A204.1 (cell line): ENCODE results near the gene PLAAT5.
"Not testable (repeated sequence)": the region's sequence is repeated elsewhere in the genome, so short reads cannot be mapped to it uniquely, and the experiment has no call there.

Experiments used
- FAIRE-seq: peaks from 2 replicates; lab custom pipeline; 2012; peaks lifted over from hg19 to GRCh38; lab: Jason Lieb, UNC

PLAAT5 gene

DNA sequence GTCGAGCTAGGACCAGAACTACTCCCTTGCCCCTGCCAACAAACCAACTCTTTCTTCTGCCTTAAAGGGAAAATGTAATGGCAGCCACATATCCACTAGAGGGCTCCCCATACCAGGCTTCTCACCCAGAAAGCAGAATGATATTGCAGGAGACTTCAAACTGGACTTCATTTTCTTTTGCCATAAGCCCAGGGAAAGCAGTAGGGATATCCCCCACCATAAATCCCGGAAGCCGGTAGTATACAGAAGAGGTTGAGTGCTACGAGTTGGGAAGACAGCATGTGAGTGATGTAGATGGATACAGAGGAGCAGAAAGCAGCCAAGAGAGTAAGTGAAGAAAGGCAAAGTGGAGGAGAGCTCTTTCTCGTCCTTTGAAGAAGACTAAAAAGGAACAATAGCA is 12.1 kb downstream of the PLAAT5 start:
- FAIRE-seq: peak; percentile 87

DNA sequence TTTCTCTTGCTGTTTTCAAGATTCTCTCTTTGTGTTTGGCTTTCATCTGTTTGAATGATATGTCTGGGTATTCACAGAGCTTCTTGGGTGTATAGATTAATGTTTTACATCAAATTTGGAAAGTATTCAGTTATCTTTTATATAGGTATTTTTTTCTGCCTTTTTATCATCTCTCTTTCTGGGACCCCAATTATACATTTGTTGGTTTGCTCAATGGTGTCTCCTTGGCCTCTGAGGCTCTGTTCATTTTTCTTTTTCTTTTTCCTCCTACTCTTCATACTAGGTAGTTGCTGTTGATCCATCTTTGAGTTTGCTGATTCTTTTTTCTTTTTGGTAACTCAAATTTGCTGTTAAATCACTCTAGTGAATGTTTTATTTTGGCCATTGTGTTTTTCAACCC is 14.3 kb downstream of the PLAAT5 start:
- no peak for FAIRE-seq

DNA sequence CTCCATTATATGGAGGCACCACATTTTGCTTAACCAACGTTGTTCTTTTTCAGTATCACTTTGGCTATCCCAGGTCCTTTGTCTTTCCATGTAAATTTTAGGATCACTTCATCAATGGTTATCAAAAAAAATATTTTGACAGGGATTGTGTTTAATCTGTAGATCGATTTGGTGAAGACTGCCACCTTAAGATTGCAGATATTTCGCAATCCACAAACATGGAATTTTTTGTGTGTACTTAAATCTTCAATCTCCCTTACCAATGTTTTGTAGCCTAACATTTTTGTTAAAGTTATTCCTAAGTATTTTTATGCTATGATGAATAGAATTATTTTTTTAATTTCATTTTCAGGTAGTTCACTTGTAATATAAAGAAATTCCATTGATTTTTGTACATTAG is 18.6 kb downstream of the PLAAT5 start:
- FAIRE-seq: no peak

DNA sequence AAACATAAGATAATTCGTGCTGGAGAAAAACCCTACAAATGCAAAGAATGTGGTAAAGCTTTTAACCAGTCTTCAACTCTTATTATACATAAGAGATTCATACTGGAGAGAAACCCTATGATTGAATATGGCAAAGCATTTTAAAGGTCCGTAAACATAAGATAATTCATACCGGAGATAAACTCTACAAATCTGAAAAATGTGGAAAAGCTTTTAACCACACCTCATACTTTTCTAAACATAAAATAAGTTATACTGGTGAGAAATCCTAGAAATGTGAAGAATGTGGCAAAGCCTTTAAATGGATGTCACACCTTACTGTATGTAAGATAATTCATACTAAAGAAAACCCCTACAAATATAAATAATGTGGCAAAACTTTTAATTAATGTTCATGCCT is 20.7 kb downstream of the PLAAT5 start:
- FAIRE-seq: no peak

DNA sequence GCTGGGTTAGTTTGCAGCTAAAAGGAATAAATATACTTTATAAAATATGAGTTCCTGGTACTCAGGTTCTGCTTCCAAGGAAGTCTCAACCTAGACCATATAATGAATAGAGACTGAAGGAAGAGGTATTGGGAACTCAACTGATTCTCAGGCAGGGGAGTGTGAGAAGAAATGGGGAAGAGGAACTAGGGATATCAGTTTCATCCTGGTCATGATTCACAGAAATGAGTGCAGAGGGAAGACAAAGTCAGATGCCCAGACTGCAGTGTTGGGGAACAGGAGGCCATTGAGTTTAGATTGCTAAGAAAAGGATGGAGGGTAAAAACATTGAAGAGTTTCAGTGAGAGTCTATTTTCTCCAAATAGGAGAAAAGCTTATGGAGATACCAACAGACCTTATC is 28.8 kb downstream of the PLAAT5 start:
- FAIRE-seq: no peak

DNA sequence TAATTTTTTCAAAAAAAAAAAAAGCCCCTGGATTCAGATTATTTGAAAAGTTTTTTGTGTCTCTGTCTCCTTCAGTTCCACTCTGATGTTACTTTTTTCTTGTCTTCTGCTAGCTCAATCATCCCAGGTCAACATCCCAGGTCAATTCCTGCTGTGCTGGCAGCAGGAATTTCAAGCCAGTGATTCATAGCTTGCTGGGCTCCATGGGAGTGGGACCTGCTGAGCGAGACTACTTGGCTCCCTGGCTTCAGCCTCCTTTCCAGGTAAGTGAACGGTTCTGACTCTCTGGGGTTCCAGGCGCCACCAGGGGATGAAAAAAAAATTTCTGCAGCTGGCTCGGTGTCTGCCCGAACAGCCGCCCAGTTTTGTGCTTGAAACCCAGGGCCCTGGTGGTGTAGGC is 31.4 kb downstream of the PLAAT5 start:
- no peak for FAIRE-seq

DNA sequence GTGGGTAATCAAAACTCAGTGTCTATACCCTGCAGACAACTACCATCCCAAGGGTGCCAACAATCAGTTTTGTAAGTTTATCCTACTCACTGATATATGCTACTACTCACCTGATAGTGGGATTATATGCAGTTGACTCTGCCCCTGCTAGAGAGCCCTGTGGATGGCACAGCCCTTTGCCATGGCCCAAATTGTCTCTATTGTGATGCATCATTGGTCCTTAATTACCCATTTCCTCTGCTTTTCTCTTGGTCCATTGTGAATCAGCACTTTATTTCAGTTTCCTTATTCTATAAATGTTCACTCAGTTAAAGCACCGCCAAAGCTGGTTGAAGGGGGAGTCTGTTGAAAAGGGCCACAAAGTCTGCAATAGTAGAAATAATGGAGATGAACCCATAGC is 42.3 kb downstream of the PLAAT5 start:
- FAIRE-seq: no peak

DNA sequence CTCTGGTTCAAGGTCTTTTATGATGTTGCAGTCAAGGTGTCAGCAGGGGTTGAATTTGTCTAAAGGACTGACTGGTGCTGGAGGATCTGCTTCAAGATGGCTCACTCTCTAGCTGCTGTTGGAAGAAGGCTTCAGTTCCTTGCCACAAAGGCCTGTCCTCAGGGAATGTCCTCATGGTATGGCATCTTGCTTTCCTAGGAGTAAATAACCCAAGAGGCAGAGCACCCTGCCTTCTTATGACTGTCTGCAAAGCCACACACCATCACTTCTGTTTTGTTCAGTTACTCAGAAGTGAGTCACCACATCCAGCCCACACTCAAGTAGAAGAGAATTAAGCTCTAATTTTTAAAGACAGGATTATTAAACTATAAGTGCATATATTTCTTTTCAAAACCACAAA is 45.2 kb downstream of the PLAAT5 start:
- no peak for FAIRE-seq

DNA sequence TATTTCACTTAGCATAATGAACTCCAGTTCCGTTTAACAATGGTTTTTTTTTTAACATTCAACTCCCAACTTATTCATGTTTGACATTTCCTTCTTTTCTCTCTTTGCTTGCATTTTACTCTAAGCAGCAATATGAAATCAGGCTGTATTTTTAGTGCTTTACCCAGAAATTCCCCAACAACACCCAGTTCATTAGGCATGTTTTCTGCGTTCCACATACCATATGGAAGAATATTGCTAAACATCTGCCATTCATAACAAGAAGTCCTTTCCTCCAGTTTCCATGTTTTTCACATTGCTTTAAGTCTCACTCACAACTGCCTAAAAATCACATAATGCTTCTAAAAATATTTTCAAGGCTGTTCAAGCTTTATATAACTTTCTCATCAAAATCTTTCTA is 45.8 kb downstream of the PLAAT5 start:
- no peak for FAIRE-seq

DNA sequence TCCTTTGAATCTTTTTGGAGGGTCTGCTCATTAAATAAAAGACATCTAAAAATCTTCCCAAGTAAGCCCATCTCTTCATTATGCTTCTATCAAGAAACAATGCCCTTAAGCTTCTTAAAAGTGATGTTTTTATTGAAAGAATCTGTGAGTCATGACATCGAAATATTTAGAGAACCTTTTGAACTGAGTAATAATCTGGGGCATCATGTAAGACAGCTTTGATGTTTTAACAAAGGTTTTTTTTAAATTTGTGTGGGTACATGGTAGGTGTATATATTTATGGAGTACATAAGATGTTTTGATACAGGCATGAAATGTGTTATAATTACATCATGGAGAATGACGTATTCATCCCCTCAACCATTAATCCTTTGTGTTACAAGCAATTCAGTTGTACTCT is 46.8 kb downstream of the PLAAT5 start:
- no peak for FAIRE-seq

DNA sequence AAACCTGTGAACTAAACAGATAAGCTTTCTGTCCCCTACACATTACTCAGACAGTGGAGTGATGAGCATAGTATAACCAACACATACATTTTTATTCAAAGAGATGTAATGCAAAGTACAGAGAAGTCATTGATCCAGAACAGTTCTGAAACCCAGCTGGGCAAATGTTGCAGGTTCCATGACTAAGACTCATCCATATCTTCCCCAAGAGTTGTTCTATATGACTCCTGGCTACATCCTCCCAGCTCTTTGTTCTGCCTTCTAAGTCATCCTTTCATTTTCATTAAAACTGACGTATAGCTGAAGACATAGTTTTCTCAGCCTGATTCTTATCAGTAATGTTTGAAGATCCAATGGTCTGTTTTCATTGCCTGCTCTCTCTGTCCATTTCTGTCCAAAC is 47.3 kb downstream of the PLAAT5 start:
- no peak for FAIRE-seq

DNA sequence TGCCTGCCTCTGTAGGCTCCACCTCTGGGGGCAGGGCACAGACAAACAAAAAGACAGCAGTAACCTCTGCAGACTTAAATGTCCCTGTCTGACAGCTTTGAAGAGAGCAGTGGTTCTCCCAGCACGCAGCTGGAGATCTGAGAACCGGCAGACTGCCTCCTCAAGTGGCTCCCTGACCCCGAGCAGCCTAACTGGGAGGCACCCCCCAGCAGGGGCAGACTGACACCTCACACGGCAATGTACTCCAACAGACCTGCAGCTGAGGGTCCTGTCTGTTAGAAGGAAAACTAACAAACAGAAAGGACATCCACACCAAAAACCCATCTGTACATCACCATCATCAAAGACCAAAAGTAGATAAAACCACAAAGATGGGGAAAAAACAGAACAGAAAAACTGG is 55.1 kb downstream of the PLAAT5 start:
- not testable (repeated sequence) for FAIRE-seq

DNA sequence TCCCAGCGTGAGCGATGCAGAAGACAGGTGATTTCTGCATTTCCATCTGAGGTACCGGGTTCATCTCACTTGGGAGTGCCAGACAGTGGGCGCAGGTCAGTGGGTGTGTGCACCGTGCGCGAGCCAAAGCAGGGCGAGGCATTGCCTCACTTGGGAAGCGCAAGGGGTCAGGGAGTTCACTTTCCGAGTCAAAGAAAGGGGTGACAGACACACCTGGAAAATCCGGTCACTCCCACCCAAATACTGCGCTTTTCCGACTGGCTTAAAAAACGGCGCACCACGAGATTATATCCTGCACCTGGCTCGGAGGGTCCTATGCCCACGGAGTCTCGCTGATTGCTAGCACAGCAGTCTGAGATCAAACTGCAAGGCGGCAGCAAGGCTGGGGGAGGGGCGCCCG is 55.6 kb downstream of the PLAAT5 start:
- FAIRE-seq: not testable (repeated sequence)

DNA sequence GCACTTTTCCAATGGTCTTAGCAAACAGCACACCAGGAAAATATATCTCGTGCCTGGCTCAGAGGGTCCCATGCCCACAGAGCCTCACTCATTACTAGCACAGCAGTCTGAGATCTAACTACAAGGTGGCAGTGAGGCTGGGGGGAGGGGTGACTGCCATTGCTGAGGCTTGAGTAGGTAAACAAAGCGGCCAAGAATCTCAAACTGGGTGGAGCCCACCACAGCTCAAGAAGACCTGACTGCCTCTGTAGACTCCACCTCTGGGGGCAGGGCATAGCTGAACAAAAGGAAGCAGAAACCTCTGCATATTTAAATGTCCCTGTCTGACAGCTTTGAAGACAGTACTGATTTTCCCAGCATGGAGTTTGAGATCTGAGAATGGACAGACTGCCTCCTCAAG is 60.2 kb downstream of the PLAAT5 start:
- not testable (repeated sequence) for FAIRE-seq

DNA sequence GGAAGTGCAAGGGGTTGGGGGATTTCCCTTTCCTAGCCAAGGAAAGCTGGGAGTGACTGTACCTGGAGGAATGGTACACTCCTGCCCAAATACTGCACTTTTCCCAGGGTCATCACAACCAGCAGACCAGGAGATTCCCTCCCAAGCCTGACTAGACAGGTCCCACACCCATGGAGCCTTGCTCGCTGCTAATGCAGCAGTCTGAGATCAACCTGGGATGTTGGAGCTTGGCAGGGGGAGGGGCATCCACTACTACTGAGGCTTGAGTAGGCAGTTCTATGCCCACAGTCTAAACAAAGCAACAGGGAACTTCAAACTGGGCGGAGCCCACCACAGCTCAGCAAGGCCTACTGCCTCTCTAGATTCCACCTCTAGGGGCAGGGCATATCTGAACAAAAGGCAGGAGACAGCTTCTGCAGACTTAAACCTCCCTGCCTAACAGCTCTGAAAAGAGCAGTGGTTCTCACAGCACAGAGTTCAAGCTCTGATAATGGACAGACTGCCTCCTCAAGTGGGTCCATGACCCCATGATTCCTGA is 62.9 kb downstream of the PLAAT5 start:
- no peak for FAIRE-seq

DNA sequence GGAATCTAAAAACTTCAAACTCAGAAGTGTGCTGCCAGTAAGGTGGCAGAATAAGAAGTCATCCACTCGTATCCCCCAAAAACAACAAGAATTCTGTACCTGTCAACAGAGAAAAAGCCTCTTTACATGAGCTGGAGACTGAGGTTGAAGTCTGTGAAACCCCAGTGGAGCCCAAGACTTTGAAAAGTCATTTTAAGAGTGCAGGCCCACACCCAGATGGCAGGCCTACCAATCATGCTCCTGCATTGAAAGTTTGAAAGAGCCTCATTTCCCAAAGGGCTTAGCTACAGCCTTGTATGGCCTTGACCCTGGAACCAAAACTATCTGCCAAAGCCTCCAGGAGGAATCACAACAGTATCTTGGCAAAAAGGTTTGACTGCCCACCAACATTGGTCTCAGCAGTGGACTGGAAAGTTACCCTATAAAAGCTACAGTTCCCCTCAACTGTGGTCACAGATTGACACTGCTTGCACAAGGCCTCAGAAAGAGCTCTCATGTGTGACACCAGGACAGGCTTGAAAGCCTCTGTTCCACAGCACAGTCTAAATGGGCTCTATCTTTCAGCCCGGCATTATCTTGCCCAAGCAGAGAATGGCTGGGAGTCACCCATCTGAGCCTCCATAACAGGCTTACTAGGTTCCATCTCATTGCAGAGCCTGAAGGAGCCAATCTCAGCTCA is 73.7 kb downstream of the PLAAT5 start:
- FAIRE-seq: no peak
